HepG2 (cell line): ENCODE measurements around the gene ACKR4. TPM values are rescaled to one million over a fixed set of nuclear protein-coding genes. Genes with fewer than 3 reads are reported as not detected.

ENCODE experiments used
- ATAC-seq: fragments of 200-7000 bp; cut with Tn5 transposase; 3 replicates; pipeline ENCODE4 v1.9.1; 2020; ENCODE audit warnings: mild to moderate bottlenecking, moderate library complexity
- BruUV-seq: library from RNA; stranded (reverse); fragments of 400-500 nt; replicated peaks from 2 replicates; lab custom pipeline; 2021; lab: Mats Ljungman, UMichigan
- CTCF ChIA-PET: fragments of 300-600 bp; formaldehyde crosslinking; extraction: SDS; loops from one replicate; lab custom pipeline; 2021; ENCODE audit warnings: low total read pairs, inconsistent platforms, low intra/inter-chr PET ratio; lab: Yijun Ruan, JAX
- POLR2A ChIA-PET: fragments of 350-600 bp; sonication (Branson Sonifier 250); formaldehyde crosslinking; loops from one replicate; lab custom pipeline; 2020; ENCODE audit warnings: antibody characterized with exemption, inconsistent platforms; lab: Yijun Ruan, JAX
- DNase-seq: peaks from one replicate; pipeline ENCODE4 v3.0.0-alpha.2; 2015; ENCODE audit warnings: low spot score
- FAIRE-seq: peaks from 3 replicates; lab custom pipeline; 2011; peaks lifted over from hg19 to GRCh38; lab: Jason Lieb, UNC
- H2AFZ ChIP-seq: one replicate; pipeline ENCODE4 v1.6.1; 2011; ENCODE audit warnings: low read length, inconsistent platforms
- H3K27ac ChIP-seq: fragments of 300-600 bp; 3 replicates; pipeline ENCODE4 v1.8.0; 2011; ENCODE audit warnings: mixed run types, mild to moderate bottlenecking, mixed read lengths, low read length, inconsistent platforms; ENCODE audit not compliant: insufficient read depth; ENCODE audit errors: extremely low read length
- H3K27me3 ChIP-seq, 2 experiments: fragments of 200-600 bp in 1 of 2; 2 replicates in 1 of 2; 3 replicates in 1 of 2; pipeline versions ENCODE4 v1.6.0 to v1.8.0; 2011; ENCODE audit warnings: low read length in 2 of 2, mild to moderate bottlenecking in 2 of 2, moderate library complexity in 2 of 2, inconsistent platforms in 1 of 2; ENCODE audit not compliant: insufficient read depth in 2 of 2, control insufficient read depth in 1 of 2
- H3K36me3 ChIP-seq, 2 experiments: fragments of 200-600 bp in 1 of 2; replicated peaks in 1 of 2; 2 replicates in 1 of 2; 3 replicates in 1 of 2; pipeline versions ENCODE4 v1.5.1 to v1.8.0; 2011; ENCODE audit warnings: low read length in 2 of 2, inconsistent platforms in 1 of 2; ENCODE audit not compliant: insufficient read depth in 2 of 2, control insufficient read depth in 1 of 2
- H3K4me1 ChIP-seq: 2 replicates; pipeline ENCODE4 v1.5.1; 2012; ENCODE audit warnings: low read length, inconsistent platforms; ENCODE audit not compliant: insufficient read depth
- H3K4me2 ChIP-seq: 2 replicates; pipeline ENCODE4 v1.6.0; 2011; ENCODE audit warnings: low read depth, low read length, inconsistent platforms
- H3K4me3 ChIP-seq, 3 experiments: fragments of 200-600 bp in 1 of 3; sonication (generic), shearing (Covaris generic) in 1 of 3; replicated peaks in 1 of 3; 2 replicates each; pipeline ENCODE4 v1.5.1; 2011 to 2016; ENCODE audit warnings: low read length in 3 of 3, inconsistent platforms in 2 of 3, low read depth in 2 of 3, mild to moderate bottlenecking in 2 of 3, control low read depth in 1 of 3, mixed read lengths in 1 of 3; ENCODE audit not compliant: insufficient read depth in 1 of 3
- H3K79me2 ChIP-seq: one replicate; pipeline ENCODE4 v1.6.1; 2011; ENCODE audit warnings: low read length, inconsistent platforms; ENCODE audit not compliant: insufficient read depth
- H3K9ac ChIP-seq: 2 replicates; pipeline ENCODE4 v1.6.0; 2011; ENCODE audit warnings: mild to moderate bottlenecking, low read depth, low read length, inconsistent platforms; ENCODE audit not compliant: insufficient read depth
- H3K9me3 ChIP-seq: 2 replicates; pipeline ENCODE4 v1.5.1; 2012; ENCODE audit warnings: mild to moderate bottlenecking, low read length
- H4K20me1 ChIP-seq: 2 replicates; pipeline ENCODE4 v1.6.0; 2011; ENCODE audit warnings: inconsistent platforms, mild to moderate bottlenecking, low read length, moderate library complexity; ENCODE audit not compliant: insufficient read depth
- AGO2 ChIP-seq: fragments of 200-400 bp; formaldehyde crosslinking; optimal IDR thresholded peaks from 2 replicates; pipeline ENCODE3; 2017; ENCODE audit warnings: mild to moderate bottlenecking, low read depth, low read length, moderate library complexity
- BRCA1 ChIP-seq: sonication (generic); formaldehyde crosslinking; IDR thresholded peaks from 2 replicates; pipeline ENCODE4 v1.4.0; 2020; ENCODE audit warnings: missing genetic modification reagents
- GATAD1 ChIP-seq: IDR thresholded peaks from 2 replicates; pipeline ENCODE4 v1.6.1; 2016; ENCODE audit warnings: missing genetic modification reagents, missing compliant biosample characterization
- ISX ChIP-seq: sonication (generic); formaldehyde crosslinking; conservative IDR thresholded peaks from 2 replicates; pipeline ENCODE4 v1.5.0; 2020; ENCODE audit warnings: missing genetic modification reagents
- MED8 ChIP-seq: sonication (generic); formaldehyde crosslinking; IDR thresholded peaks from 2 replicates; pipeline ENCODE4 v1.8.1; 2023; ENCODE audit warnings: mild to moderate bottlenecking, missing genetic modification reagents; ENCODE audit not compliant: insufficient replicate concordance
- MXD4 ChIP-seq: IDR thresholded peaks from 2 replicates; pipeline ENCODE4 v1.6.1; 2016; ENCODE audit warnings: mild to moderate bottlenecking, missing biosample characterization, missing genetic modification reagents
- NR2F6 ChIP-seq, 2 experiments: IDR thresholded peaks; 2 replicates each; pipeline ENCODE4 v1.6.1; 2016; ENCODE audit warnings: antibody characterized with exemption in 1 of 2, mild to moderate bottlenecking in 1 of 2
- SIN3B ChIP-seq: fragments of 150-350 bp; IDR thresholded peaks from 2 replicates; pipeline ENCODE4 v1.6.1; 2014; ENCODE audit warnings: low read length
- SMAD3 ChIP-seq: sonication (generic); formaldehyde crosslinking; IDR thresholded peaks from 2 replicates; pipeline ENCODE4 v1.4.0; 2020; ENCODE audit warnings: missing genetic modification reagents
- SNAI1 ChIP-seq: sonication (generic); formaldehyde crosslinking; IDR thresholded peaks from 2 replicates; pipeline ENCODE4 v1.5.0; 2020; ENCODE audit warnings: mild to moderate bottlenecking, missing genetic modification reagents, borderline replicate concordance
- ZNF484 ChIP-seq: sonication (generic); formaldehyde crosslinking; IDR thresholded peaks from 2 replicates; pipeline ENCODE4 v1.5.1; 2020; ENCODE audit warnings: mild to moderate bottlenecking, low read depth, missing genetic modification reagents, borderline replicate concordance
- WGBS: methylation state at CpG from one replicate; pipeline ENCODE4 v1.1.6; 2017; ENCODE audit warnings: low lambda C conversion rate; 5-methylcytosine and 5-hydroxymethylcytosine counted together
- in situ Hi-C: cut with HindIII; loops from 2 replicates; pipeline ENCODE4 v1.10.0; 2017; ENCODE audit warnings: low pct_unique_long_range_greater_than_20kb; ENCODE audit not compliant: extremely low pct_ligation_motif_present
- intact Hi-C: fragments of 100-400 bp; cut with micrococcal nuclease; formaldehyde crosslinking; loops from one replicate; pipeline ENCODE4 v1.10.0; 2022; ENCODE audit not compliant: unreplicated experiment
- polyA plus RNA-seq, 8 experiments: library from polyadenylated mRNA; depleted of rRNA in 3 of 8; stranded (reverse) in 7 of 8; unstranded in 1 of 8; fragments of >200 nt; fragmentation: Illumina TruSeq in 4 of 8; extraction: Trizol in 4 of 8; gene quantifications; 2 replicates each; pipeline versions ENCODE4 v1.2.1 to v1.2.3, GENCODE V29; 2011 to 2016; ENCODE audit warnings: low read depth in 4 of 8, missing spikeins in 1 of 8, mixed read lengths in 1 of 8; ENCODE audit not compliant: insufficient read depth in 1 of 8
- total RNA-seq, 5 experiments: library from RNA; depleted of rRNA; stranded (reverse); fragments of >200 nt; fragmentation: Illumina TruSeq; extraction: Trizol; gene quantifications; 2 replicates each; pipeline ENCODE4 v1.2.3, GENCODE V29; 2016; ENCODE audit warnings: low read depth in 1 of 5
- TF ChIP-seq, protein P1 (sequence below): sonication (generic); formaldehyde crosslinking; IDR thresholded peaks from 2 replicates; pipeline ENCODE4 v1.4.0; 2020; ENCODE audit warnings: missing genetic modification reagents
- TF ChIP-seq, protein P2 (sequence below): IDR thresholded peaks from 2 replicates; pipeline ENCODE4 v1.6.1; 2016; ENCODE audit warnings: control low read depth

The ACKR4 gene
- total and polyA plus RNA-seq, 2 of the 13 experiments (the other 11 are each of a cell fraction or from before 2014, with no cell fraction given): 0.16 TPM; not detected in 1

DNA sequence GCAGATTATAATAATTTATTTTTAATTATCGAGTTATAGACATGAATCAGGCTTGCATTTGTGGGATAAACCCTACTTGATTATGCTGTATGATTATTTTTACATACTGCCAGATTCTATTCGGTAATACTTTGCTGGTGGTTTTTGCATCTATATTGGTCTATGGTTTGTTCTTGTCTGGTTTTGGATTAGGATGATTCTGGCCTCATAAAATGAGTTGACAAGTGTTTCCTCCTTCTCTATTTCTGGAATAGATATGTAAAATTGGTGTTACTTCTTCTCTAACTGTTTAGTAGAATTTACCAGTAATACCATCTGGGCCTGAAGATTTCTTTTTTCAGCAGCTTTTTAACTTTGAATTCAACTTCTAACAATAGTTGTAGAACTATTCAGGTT lies 33.0 kb upstream of the ACKR4 start (continued):
- TF ChIP-seq SMAD3 (CRISPR knock-in tag) (no peak), GATAD1 (CRISPR knock-in tag) (no peak), BRCA1 (CRISPR knock-in tag) (no peak)
- TF ChIP-seq, protein P1, sequence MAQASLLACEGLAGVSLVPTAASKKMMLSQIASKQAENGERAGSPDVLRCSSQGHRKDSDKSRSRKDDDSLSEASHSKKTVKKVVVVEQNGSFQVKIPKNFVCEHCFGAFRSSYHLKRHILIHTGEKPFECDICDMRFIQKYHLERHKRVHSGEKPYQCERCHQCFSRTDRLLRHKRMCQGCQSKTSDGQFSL (CRISPR knock-in tag): no peak

DNA sequence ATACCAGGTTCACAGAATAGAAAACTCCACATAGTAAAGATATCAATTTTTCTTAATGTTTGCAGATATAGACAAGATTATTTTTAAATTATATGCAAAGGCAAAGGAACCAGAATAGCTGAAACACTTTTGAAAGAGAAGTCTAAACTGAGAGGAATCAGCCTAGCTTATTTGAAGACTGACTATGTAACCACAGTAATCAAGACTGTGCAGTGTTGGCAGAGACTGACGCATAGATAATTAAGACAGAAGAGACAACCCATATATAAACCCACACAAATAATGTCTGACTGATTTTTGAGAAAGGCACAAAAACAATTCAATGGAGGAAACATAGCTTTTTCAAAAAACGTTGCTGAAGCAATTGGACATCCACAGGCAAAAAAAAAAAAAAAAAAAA lies 28.6 kb upstream of the ACKR4 start:
- FAIRE-seq (no peak), ATAC-seq (no peak), DNase-seq (no peak)
- Histone ChIP-seq H3K4me2 (no peak overlapping the region), H3K4me1 (no peaks in the 10 kb centered on the region), H3K27ac (no peak overlapping the region), H3K79me2 (no peaks in the 10 kb centered on the region), H3K9ac (no peak overlapping the region), H2AFZ (no peak overlapping the region), H3K36me3 (peaks cover 2 to 8% of the 10 kb centered on the region in 2 experiments; a peak in 1 of 5 replicates), H4K20me1 (no peaks in the 10 kb centered on the region), H3K27me3 (no peaks in the 10 kb centered on the region), H3K4me3 (no peak overlapping the region), H3K9me3 (no peaks in the 10 kb centered on the region)
- WGBS: 90% methylated on average over 2 of the region's 2 CpGs
- in situ Hi-C loops (no loop called here), intact Hi-C loops (no loop called here)
- POLR2A ChIA-PET: no interaction called here
- no peak for TF ChIP-seq ZNF484 (CRISPR knock-in tag)
- no peak for TF ChIP-seq SIN3B
- no peak for TF ChIP-seq SNAI1 (CRISPR knock-in tag)
- TF ChIP-seq NR2F6 (IDR thresholded peaks at IDR 0.05): no peak
- TF ChIP-seq NR2F6 (CRISPR knock-in tag; IDR thresholded peaks at IDR 0.05): no peak
- no peak for TF ChIP-seq MED8
- TF ChIP-seq, protein P2, sequence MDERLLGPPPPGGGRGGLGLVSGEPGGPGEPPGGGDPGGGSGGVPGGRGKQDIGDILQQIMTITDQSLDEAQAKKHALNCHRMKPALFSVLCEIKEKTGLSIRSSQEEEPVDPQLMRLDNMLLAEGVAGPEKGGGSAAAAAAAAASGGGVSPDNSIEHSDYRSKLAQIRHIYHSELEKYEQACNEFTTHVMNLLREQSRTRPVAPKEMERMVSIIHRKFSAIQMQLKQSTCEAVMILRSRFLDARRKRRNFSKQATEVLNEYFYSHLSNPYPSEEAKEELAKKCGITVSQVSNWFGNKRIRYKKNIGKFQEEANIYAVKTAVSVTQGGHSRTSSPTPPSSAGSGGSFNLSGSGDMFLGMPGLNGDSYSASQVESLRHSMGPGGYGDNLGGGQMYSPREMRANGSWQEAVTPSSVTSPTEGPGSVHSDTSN (CRISPR knock-in tag): no peak
- no peak for TF ChIP-seq MXD4 (CRISPR knock-in tag)
- TF ChIP-seq ISX (CRISPR knock-in tag): no peak
- no peak for TF ChIP-seq AGO2
- BruUV-seq: no TSS peak
- CTCF ChIA-PET: no interaction called here
